ENCODE results near the gene ACTL10.
"Not testable (repeated sequence)": the region's sequence is repeated elsewhere in the genome, so short reads cannot be mapped to it uniquely, and the experiment has no call there.

The ACTL10 gene

DNA sequence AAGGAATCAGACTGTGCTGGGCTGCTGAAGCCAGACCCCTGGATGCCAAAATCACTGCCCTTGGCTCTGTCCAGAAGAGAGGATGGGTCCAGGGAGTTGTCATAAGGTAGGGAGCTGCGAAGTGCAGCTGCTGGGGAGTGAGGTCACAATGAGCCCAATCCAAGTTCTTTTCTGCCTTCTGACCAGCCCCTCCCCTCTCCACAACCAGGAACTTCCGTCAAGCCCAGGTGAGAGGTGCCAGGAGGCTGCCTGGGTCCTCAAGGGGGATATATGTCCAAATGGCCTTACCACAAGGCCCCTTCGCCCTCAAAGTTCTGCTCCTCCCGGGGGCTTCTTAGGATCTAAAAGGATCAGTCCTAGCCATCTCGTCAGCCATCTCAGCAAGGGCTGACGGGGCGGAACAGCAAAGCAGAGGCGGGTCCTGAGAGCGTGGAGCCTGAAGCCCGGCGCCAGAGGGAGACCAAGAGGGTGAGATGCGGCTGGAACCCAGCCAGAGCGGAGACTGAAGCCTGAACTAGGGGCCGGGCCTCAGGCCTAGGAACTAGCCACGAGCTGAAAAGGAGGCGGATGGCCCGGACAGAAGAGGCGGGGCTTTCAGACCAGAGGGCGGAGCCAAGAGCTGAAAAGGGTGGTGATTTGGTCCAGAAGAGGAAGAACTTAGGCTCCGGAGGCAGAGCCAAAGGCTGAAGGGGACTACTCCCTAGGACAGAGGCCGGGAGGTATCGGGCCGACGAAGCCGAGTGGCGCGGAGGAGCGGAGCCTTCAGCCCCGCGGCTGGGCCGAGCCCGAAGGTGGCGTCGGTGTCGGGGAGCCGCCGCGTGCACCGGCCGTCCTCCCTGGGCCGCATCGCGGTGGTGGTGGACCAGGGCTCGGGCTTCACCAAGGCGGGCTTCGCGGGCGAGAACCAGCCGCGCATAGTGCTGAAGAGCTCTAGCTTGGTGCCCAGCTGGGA is at the start of gene ACTL10:
Gene ACTL10 (plus strand): TSS at position 651 of the 952 bp plus-strand sequence. CDS start 555 bp downstream, outside the sequence.
- DNase-seq (ENCODE audit: low read depth) = peak; percentile 67

DNA sequence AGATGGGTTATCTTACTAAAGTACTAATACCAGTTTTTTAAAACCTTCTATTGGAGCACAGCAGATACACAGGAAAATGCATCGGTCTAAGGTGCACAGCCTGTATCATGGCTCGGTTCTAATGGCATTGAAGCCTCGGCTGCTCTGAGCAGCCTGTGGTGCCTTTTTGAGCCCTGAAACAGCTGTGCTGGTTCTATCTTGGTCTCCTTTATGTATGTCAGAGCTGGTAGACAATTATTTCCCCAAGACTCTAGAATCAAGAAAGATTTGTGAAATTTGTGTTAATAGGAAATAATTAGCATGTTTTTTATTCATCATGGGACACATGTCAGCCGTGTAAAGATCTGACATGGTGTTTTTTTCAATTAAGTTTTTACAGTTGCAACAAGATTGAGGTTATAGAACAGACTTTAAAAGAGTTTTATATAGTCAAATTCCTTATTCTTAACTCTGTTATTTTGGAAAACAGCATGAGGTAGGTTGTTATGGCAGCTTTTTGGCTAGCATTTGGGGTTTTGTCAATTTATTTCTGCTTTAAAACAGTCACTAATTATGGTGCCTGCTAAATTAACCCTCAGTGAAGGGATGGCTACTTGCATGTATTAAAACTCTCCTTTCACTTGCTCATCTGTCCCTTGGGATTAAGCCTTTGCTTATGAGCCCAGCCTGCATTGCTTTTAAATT is 44.9 kb upstream of the ACTL10 start:
- DNase-seq (ENCODE audit: low read depth) = no peak

DNA sequence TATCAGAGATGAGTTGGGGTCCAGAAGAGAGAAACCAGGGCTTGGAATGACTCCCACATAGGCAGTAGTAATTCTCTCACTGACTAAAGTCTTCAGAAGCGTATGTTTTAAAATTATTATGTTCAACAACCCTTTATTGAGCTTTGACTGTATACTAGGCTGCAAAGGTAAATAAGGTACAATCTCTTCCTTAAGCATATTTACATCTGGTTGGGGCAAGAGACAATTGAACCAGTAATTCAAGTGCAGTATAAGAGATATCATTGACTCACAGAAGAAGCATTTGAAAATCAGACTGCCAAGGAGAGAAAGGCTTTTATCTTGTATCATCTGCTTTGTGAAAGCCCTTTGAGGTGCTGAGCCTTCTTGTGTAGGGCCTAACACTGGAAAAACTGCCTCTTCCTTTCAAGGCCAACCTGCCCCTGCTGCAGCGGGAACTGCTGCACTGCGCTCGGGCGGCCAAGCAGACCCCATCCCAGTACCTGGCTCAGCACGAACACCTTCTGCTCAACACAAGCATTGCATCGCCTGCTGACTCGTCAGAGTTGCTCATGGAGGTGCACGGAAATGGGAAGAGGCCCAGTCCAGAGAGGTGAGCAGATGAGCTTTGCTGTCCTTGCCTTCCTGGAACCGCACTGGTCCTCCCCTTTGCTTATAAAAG is 43.9 kb upstream of the ACTL10 start:
- no peak for DNase-seq (ENCODE audit: low read depth)

GRCh38 chr20:33624399-33624798 is 42.3 kb upstream of the ACTL10 start:
- no peak for DNase-seq (ENCODE audit: low read depth)

DNA sequence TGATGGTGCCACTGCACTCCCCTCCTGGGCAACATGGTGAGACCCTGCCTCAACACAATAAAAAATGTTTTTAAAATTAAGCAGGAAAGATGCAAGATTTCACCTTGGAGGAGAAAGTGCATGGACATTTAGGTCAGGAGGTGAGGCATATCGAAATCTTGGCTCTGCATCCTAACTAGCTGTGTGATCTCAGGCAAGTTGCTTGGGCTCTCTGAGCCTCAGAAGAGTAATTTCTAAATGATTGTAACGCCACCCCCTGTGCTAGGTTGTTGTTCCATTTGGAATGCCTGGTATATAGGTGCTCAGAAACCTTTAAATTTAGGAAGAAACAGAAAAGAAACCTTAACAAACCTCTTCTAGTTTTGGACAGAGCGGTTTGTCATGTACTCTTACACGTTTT is 40.6 kb upstream of the ACTL10 start:
- no peak for DNase-seq (ENCODE audit: low read depth)

DNA sequence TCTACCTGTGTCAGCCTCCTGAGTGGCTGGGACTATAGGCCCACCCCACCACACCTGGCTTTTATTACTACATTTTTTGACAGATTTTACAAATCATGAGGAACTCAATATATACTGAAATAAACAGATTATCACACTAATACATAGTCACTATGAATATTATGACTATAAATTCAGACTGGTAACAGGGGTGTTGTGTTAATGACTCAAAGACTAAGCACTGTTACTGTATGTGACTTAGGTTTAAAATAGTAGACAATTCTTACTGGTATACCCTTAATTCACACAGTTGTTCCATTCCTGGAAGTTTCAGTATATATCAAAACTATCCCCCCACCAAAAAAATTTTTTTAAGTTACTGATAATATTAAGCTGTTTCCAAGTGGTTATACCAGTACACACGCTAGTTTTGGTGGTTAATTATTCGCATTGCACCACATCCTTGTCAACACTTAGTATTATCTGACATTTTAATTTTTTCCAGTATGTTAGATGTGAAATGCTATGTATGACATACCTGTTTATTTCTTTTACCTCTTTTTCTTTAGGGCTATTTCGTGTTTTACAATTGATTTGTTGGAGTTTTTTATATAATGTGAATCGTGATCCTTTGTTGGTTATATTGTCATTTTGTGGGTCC is 39.0 kb upstream of the ACTL10 start:
- no peak for DNase-seq (ENCODE audit: low read depth)

DNA sequence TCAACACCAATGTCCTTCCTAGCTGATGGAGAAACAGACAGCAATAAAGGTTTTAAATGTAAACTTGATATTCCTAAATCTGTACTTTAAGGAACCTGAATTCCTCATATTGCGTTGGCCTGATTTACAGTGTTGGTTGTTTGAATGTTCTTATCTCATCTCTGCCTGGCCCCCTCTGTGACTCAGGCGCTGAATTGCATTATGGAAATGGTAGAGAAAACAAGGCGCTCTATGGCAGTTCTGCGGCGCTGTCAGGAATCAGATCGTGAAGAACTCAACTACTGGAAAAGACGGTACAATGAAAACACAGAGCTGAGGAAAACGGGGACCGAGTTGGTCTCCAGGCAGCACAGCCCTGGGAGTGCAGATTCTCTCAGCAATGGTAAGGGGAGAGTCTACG is 37.2 kb upstream of the ACTL10 start:
- no peak for DNase-seq (ENCODE audit: low read depth)

GRCh38 chr20:33629979-33630378 is 36.8 kb upstream of the ACTL10 start:
- no peak for DNase-seq (ENCODE audit: low read depth)

DNA sequence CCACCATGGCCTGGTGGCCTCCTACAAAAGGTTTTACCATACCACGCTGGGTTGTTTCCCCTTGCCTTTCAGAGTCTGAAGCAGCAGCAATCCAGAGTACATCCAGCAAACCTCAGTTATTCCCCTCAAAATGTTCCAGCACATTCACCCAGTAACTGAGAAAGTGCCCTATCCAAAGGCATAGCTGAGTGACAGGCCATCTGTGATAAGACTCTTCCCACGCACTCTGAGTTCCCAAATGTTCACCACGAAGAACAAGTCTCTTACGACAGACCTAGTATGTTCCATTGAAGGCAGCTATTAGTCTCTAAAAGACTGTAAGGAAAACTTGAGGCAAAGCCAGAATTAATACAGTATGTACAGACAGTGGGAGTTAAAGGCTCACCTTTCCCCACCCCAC is 36.2 kb upstream of the ACTL10 start:
- no peak for DNase-seq (ENCODE audit: low read depth)

DNA sequence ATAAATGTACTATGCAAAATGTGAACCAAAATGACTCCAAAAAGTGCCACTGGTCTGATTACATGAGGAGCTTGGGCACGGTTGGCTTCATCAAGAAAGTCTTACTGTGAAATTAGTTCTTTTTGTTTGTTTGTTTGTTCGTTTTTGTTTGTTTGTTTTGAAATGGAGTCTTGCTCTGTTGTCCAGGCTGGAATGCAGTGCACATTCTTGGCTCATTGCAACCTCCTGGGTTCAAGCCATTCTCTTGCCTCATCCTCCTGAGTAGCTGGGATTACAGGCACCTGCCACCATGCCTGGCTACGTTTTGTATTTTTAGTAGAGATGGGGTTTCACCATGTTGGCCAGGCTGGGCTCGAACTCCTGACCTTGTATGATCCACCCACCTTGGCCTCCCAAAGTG is 34.8 kb upstream of the ACTL10 start:
- not testable (repeated sequence) for DNase-seq (ENCODE audit: low read depth)

DNA sequence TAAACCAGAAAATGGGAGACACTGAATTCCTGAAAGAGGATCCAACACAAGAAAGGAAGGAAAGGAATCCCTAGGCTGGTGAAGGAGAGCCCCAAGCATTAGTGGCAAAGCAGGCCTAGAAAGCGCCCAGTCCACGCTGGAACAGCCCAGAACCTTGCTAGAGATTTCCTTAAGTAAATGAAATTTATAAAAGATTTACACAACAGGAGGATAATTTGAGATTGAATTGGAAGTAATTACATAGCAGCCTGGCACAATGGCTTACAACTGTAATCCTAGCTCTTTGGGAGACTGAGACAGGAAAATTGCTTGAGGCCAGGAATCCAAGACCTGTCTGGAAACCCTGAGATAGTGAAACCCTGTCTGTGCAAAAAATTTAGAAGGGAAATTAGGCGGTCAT is 31.4 kb upstream of the ACTL10 start:
- no peak for DNase-seq (ENCODE audit: low read depth)

DNA sequence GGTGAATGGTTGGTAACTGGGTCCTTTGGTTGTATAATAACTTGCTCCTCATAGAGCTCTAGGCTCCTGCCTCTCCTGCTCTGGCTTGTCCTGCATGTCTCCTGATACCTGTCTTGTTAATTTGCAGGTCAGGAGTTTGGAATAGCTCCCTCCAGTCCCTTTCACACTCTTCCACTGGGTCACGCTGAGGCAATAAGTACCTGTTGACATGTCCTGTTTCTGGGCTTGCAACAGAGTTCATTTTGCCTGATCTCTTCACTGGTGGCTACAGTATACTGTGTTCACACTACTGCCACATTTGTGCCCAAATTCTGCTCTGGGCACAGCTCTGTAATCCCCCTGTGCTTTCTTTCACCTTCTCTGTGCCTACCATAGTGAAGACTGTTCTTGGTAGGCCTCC is 30.0 kb upstream of the ACTL10 start:
- no peak for DNase-seq (ENCODE audit: low read depth)

DNA sequence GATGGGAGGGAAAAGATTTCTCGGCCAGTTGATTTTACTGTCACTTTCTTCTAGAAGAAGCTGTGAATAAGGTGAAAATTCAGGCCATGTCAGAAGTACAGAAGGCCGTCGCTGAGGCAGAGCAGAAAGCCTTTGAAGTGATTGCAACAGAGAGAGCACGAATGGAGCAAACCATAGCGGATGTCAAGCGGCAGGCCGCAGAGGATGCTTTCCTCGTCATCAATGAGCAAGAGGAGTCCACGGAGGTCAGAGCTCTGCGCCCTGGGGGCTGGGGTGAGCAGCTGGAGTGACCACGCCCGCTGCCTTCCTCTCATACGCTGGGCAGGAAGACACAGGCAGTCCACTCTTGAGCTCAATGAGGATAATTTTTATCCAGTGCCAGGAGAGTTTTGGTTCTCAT is 26.5 kb upstream of the ACTL10 start:
- no peak for DNase-seq (ENCODE audit: low read depth)

- no peak for DNase-seq (ENCODE audit: low read depth)
These were observed 22.3 kb upstream of the ACTL10 start for GRCh38 chr20:33644313-33645071.

DNA sequence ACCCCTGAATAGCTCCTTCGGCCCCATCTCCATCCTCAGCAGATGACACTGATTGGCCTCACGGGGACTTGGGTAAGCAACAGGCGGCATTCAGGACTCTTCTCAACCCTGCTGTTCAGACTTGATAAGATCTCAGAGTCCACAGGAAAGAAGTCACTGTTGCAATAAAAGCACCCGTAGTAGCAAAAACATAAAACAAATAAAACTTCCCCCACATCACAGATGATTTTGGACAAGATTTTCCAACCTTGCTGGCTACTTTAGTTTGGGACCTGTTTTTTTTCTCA is 21.7 kb upstream of the ACTL10 start:
- DNase-seq (ENCODE audit: low read depth) = no peak

DNA sequence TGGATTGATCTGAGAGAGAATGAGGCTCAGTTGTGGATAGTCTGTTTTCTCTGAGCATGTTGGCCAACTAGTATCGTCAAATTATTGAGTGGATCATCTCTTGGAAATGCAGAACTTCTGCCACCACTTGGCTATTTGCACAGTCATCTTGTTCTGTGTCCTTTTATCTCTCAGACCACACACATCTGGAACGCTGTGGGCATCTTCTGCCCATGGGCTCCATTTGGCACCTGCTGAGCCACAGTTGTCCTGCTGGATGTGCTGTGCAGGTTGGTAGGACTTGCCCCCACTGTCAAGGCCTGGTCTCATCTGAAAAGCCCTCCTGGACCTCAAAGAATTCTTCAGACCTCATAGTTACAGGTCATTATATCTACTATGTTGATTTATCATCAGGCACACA is 21.3 kb upstream of the ACTL10 start:
- DNase-seq (ENCODE audit: low read depth) = no peak

- no peak for DNase-seq (ENCODE audit: low read depth)
These were observed 20.6 kb upstream of the ACTL10 start for GRCh38 chr20:33646191-33646590.

DNA sequence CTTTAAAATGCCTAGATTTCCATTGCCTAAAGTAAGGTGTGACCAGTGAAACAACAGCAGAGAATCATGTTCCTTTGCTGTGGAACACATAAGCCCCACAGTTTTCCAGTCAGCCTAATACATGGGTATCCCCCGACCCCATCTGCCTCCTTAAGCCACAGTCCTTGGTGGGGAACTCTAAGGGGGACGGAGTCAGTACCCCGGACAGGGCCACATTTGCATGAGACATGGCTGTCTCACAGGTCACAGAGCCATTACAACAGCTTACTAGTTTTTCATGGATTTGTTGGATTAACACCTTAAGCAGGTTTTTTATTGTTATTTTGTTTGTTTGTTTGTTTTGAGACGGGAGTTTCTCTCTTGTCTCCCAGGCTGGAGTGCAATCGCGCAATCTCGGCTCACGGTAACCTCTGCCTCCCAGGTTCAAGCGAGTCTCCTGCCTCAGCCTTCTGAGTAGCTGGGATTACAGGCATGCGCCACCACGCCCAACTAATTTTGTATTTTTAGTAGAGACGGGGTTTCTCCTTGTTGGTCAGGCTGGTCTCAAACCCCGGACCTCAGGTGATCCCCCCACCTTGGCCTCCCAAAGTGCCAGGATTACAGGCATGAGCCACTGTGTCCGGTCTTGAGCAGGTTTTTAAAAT is 19.7 kb upstream of the ACTL10 start:
- DNase-seq (ENCODE audit: low read depth) = not testable (repeated sequence)

DNA sequence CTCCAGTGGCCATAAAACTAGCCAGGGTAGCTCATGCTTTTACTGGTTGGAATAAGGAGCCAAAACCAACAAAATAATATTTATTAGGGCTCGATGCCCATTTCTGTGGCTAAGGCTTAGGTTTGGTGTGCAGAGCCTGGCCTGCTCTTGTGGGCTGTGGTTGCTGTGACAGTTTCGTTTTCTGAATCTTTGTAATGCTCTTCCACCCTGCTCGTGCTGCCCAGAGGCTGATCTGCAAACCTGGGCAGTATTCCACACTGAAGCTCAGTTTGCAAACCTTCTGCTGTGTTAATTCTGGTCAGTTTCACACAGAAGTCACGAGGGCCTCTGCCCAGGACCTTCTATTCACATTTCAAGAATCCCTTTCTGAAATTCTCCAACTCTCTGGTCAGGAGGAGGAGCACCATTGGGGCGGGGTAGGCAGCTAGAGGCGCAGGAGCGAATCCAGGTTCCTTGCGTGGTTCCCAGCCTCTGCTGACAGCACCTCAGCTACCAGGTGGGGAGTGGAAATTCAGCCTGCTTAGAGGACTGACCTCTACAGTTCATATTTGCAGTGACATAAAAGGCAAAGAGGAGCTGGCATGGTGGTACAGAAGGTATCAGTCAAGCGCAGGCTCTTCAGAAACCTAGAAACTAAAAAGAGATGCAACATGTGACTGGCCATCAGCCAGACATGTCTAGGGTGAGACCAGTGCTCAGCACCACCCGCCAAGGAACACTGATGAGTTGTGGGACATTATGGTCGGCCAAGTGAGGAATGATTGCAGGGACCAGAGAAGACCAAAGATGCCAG is 18.9 kb upstream of the ACTL10 start:
- no peak for DNase-seq (ENCODE audit: low read depth)

DNA sequence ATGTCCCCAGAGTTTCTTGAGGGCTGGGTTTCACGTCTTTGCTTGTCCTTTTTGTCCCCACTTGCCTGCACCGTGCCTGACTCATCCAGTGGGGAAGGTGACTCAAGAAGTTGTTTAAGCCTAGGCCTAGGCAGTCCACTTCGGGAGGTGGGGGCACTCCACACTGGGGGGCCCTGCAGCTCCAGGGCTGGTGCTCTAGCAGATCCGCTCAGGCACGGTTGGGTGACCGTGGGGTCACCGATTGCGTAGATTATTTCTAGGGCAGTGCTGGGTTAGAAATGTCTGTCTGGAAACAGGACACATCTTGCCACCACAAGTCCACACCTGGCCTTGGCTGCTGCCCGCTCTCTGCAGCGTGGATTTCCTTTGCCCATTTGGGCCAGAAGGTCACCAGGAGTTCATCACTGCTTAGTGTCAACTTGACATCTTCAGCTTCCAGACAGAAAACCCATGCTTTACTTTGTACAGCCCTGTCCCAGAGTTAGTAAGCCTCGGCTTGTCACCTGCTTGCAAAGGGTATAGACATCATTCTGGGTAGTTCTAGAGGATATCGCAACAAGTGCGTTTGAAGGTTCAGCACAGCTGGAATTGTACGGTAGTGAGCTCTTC is 18.2 kb upstream of the ACTL10 start:
- DNase-seq (ENCODE audit: low read depth) = no peak
